Stimulated activated CD8-positive, alpha-beta memory T cell treated with anti-CD3 and anti-CD28 coated beads, Interleukin-4, amount 100 ng/mL, for 1 hour (primary cell): Measurements from ENCODE around the gene ADARB2.

Experiments used
- DNase-seq, 2 donors: peaks; one replicate each; pipeline ENCODE4 v3.0.0-alpha.2; 2020; ENCODE audit warnings: low read depth in 2 of 2, low spot score in 1 of 2

Gene ADARB2

DNA sequence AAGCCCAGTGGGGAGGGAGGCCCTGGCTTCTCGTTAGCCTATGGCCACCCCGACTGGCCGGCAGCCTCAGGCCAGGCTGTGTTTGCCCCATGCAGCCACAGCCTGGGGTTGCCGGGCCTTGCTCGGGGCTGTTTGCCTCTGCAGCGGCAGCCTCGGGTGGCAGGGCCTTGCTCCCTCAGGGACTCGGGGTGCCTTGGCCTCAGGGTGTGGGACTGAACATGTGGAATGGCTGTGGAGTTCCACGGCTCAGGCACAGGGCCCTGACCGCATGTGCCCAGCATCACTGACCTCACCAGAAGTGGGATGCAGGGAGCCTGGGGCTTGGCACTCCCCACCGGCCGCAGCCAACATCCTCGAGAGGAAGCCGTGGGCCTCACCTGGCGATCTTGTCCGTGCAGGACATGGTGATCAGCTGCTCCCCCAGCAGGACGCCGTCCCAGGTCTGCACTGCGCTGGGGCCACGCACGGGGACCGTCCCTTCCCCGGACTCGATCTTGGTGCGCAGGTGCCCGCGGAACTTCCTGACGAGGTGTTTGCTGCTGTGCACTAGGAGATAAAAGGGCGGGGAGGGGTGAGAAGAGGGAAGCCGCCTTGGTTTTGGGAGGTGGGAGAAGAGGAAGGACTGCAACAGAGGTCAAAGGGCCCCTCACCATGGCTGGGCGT is 520.6 kb downstream of the ADARB2 start:
- no peak for DNase-seq

DNA sequence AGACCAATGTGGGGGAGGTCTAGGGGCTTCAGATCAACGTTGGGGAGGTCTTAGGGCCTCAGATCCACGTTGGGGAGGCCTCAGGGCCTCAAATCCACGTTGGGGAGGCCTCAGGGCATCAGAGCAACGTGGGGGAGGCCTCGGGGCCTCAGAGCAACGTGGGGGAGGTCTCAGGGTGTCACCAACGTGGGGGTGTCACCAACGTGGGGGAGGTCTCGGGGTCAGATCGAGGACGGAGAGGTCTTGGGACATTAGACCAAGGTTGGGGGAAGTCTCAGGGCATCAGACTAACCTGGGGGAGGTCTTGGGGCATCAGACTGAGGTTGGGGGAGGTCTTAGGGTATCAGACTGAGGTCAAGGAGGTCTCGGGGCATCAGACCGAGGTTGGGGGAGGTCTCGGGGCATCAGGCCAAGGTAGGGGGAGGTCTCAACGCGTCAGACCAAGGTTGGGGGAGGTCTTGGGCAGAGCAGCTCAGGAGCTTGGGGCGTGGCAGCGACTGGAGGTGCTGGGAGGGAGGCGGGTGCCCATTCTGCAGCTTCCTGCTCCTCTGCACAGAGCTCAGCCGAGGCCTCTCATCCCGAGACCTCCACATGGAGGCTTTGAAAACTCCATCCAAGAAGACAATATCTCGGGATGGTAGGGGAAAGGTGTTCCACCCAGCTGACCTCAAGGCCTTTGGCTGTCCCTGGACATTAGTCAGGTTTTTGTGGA is 521.3 kb downstream of the ADARB2 start:
- DNase-seq: no peak

DNA sequence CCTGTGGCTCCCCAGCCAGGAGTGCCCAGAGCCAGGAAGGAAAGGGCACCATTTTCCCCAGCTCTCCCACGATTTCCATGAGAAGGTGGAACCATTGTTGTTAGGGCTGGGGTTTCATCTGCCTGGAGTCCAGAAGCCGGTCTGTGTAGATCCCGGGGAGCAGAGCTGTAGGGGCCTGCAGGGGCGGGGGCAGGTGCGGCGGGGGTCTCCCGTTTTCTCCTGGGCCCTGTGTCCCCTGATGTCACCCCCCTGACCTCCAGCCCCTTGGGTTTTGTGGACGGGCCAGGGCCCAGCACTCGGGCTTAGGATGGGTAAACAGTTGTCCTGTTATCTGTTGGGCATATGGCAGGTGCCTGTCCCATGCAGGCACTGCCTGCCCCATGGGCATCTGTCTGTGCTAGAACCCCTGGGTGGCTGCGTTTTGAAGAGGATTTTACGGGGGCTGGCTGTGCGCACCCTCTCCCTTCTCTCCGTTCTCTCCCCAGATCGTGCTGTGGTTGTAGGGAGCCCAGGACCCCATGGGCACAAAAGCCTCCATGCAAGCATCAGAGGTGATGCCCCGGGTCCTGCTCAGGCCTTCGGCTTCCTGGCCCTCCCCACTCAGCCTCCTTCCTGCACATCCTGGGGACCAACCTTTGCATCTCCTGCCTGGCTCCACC is 522.3 kb downstream of the ADARB2 start:
- no peak for DNase-seq

DNA sequence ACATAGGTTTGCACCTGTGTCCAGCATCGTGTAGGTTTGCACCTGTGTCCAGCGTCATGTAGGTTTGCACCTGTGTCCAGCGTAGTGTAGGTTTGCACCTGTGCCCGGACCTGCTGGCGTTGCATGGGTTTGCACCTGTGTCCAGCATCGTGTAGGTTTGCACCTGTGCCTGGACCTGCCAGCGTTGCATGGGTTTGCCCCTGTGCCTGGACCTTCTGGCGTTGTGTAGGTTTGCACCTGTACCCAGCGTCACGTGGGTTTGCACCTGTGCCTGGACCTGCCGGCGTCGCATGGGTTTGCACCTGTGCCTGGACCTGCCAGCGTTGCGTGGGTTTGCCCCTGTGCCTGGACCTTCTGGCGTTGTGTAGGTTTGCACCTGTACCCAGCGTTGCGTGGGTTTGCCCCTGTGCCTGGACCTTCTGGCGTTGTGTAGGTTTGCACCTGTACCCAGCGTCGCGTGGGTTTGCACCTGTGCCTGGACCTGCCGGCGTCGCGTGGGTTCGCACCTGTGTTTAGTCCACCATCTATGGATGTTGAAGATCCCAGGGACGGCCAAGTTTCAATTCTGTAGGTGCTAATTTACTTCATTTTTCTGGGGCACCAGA is 523.2 kb downstream of the ADARB2 start:
- no peak for DNase-seq

DNA sequence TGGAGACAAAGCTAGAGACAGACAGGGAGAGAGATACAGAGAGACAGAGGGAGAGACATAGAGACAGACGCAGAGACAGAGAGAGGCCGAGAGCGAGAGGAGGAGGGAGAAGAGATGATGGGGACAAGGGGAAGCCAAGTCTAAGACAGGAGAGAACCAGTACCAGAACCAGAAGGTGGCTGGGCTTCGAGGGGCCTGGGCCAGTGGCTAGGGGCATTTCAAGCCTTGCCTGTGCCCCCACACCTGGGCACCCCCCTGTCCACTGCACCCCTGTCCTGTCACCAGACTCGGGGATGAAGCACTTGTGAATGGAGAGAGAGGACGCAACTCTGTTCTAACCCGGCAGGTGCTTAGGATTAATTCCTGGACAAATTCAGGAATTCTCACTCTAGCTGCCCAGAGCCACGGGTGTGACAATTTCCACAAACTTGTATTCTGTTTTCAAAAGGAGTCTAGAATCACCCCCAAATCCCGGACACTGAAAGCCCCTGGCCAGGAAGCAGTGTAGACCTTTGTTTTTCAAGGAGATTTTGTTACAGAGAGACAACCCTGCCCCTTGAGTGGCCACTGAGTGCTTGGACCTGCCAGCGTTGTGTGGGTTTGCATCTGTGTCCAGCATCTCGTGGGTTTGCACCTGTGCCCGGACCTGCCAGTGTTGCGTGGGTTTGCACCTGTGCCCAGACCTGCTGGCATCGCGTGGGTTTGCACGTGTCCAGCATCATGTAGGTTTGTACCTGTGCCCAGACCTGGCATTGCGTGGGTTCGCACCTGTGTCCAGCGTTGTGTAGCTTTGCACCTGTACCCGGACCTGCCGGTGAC is 523.9 kb downstream of the ADARB2 start:
- no peak for DNase-seq

DNA sequence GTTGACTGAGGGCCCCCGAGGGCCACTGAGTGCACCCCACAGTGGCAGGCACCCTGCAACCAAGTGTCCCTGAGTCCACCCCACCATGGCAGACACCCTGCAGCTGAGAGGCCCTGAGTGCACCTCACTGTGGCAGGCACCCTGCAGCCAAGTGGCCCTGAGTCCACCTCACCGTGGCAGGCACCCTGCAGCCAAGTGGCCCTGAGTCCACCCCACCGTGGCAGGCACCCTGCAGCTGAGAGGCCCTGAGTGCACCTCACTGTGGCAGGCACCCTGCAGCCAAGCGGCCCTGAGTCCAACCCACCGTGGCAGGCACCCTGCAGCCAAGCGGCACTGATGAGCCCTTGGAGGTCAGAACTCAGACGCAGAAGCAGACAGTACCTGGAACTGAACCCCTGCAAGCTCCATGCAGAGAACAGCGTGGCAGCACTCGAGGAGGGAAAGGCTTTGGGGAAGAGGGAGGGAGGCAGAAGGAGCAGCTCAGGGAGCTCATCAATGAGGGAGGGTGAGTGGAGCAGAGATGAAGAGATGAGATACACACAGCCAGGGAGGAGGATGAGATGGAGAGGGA is 524.7 kb downstream of the ADARB2 start:
- no peak for DNase-seq

DNA sequence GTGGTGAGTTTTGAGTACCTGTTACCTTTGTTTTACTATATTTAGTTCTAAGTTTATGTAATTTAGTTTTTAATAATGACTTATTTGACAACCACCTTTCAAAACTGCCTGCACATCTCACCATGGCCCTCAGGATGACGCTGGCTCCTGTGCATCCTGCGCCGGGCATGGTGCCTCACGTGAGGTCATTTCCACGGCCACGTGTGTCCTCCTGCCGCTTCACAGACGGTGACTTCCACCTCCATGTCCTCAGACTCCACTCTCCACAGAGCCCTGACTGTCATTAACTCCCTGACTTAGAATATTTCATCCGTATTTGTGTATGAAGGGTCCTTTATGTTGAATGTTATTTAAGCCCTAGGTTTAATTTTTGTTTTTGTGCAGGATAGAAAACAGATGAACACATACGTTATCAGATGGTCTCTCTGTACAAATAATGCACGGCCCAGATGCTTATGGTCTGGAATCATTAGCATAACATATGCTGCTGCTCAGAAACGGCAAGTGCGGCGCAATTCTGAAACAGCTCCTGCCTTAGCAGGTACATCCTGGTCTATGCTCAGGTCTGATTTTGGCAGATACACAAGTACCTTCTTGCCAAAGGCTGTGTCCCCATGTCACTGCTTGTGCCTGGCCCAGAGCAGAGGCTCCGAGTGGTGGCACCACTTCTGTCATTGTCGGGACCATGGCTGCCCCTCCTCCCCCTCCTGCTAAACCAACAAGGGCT is 525.3 kb downstream of the ADARB2 start:
- no peak for DNase-seq

DNA sequence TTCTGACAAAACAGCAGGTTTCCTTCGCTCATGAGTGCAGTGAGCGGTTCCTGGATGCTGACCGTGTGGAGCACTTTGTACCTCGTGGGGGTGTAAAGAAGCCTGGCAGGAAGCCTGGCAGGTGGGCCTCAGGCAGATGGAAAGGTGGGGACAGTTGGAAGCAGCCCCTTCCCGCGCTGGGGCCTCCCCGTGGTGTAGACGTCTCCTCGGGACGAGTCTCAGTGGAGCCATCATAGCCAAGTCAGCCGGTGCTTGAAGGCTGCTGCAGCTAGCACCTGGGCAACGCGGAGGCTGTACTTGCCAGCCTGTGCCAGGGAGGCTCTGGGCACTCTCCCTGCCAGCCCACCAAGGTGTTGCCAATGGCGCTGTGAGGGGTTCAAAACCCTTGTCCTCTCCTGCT is 526.7 kb downstream of the ADARB2 start:
- DNase-seq: no peak

DNA sequence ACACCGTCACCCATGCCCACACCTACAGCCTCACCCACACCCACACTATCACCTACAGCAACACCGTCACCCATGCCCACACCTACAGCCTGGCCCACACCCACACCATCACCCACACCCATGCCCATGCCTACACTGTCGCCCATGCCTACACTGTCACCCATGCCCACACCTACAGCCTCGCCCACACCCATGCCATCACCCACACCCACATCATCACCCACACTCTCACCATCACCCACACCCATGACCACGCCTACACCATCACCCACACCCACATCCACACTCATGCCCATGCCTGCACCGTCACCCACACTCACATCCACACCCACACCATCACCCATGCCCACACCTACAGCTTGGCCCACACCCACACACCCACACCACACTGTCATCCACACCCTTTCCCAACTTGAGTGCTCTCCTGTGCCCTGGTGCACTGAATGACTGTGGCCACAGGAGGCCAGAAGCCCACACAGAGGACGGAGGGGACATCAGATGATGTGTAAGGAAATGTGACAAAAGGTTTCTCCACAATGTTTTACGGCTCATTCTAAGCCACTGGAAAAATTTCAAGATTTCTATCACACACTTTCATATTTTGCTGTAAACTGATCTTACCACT is 527.9 kb downstream of the ADARB2 start:
- no peak for DNase-seq

DNA sequence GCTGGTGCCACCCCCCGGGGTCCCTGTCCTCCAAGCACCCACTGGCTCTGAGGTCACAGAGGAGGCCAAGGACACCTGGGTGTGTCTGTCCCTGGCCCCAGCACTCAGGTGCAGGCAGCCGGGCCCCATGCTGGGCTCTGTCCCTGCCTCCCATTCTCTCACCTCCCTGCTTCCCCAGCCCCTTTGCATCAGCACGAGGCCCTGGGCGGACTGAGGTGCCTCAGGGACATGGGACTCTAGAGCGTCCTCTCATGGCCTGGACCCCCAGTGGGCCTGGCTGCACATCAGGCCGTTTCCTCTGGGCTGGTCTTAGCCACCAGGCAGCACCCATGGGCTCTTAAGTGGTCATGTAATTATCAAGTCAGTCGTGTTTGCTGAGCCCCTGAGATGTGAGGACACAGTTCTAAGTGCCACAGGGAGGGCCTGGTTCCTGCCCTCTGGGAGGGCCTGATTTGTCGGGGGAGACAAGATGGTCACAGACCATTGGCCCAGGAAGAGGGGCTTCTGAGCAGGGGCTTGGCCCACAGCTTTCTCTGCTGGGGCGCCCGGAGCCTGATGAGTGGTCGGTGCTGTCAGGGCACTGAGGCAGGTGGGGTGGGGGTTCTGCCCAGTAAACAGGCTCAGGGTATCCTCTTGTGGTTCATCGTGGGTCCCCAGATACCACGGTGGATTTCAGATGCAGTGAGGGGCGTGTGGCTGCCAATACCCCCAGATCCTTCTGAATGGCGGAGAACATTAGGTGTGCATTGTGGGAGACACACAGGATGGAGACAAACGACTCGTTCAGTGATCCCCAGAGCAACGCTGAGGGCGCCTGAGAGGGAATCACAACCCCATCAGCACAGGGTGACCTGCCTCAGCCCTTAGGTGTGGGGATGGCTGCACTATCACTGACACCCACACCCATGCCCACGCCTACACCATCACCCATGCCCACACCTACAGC is 528.7 kb downstream of the ADARB2 start:
- no peak for DNase-seq

DNA sequence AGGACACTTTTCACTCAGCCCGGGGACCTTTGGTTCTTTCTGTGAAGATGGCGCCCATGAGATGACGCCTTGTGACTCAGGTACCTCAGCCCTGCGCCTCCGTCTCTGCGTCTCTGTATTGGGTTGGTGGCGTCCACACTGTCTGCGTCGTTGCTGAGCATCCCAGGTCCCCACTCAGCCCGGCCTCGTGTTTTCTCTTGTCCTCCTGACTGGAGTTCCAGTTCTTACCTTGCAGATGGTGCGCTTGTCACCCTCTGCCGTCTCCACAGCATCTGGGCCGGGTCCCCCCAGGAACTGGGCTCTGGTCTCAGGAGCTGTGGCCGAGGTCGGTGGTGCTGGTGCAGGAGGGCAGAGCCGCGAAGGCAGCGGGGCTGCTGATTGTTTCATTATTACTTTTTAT is 530.7 kb downstream of the ADARB2 start:
- DNase-seq: no peak

DNA sequence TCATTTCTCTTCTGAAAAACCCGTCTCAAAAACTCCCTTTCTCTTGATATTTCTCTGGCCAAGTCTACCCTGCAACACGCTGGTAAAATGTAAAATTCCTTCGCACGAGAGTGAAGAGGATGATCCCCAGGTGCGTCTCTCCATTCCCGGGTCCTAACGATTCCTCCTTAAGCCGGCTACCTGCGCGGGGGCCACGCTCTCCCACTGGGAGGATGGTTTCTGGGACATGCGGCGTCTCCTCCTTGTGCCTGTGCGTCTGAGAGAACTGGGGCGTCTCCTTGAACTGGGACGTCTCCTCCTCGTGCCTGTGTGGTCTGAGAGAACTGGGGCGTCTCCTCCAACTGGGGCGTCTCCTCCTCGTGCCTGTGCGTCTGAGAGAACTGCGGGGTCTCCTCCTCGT is 531.2 kb downstream of the ADARB2 start:
- DNase-seq: no peak

DNA sequence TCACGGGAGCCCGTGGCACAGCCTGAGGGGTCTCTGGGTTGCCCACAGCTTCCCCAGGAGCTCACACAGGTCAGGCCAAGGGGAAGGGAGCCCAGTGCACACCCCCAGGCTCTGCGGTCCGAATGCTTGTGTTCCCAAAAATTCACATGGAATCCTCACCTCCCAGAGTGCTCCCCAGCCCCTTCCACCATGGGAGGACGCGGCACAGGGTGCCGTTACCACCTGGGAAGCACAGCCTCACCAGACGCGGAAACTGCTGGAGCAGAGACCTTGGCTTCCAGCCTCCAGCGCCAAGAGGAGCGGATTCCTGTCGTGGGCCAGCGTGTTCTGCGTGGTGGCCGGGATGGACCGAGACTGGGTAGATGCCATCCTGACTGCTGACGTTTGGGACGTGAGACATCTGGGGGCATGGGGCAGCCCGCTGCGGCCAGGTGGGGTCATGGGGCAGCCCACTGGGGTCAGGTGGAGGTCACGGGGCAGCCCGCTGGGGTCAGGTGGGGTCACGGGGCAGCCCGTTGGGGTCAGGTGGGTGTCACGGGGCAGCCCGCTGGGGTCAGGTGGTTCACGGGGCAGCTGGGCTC is 531.8 kb downstream of the ADARB2 start:
- DNase-seq: no peak

DNA sequence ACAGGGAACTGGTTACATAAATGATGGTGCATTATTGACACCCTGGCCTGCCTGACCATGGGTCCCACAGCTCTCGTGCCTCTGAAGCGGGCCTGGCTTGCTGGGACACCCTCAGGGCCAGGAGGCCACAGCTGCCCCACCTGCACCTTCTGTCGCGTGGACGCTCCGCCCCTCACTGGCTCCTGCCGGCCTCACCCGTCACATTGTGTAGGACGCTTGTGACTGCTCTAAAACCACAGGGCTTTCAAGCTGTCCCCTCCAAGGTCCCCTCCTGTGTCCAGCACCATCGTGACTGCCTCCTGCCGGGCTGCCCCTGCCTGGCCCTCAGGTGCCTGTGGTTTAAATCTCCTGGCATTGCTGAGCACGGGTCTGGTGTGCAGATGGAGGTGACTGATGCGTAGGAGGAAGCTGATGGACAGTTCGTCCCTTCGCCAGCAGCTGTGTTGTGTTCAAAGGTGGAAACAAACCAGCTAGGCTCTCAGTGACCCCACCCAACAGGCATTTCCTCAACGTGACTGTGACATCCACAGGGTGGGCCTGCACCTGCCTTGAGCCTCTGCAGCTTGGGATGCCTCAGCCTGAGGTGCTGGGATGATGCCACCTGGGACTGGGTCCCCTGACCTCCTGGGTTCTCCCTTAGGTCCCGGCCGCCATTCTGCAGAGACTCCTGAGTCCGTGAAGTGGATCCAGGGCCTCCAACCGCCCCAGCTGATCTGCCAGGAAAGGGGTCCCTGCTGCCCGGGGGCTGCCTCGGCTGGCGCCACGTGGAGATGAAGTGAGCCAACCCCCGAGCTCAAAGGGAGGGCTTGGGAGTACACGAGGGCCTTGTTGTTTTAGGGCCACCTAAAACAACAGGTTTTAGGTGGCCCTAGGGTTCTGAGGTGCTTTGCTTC is 532.6 kb downstream of the ADARB2 start:
- no peak for DNase-seq

DNA sequence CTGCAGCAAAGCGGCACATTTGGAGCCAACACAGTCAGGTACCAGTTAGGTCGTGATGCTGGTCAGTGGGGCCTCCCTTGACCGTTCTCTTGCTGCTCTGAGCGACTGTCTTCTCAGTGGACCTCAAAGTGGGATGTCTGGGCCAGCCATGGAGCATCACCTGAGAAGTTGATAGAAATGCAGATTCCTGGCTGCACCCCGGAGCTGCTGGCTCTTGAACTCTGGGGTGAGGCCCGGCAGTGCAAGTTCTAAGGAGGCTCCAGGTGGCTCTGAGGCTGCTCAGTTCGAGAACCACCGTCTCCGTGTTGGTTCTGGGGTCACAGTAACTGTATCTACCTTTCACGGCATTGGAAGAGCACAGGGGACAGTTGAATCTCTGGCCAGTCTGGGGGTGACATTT is 533.6 kb downstream of the ADARB2 start:
- no peak for DNase-seq

DNA sequence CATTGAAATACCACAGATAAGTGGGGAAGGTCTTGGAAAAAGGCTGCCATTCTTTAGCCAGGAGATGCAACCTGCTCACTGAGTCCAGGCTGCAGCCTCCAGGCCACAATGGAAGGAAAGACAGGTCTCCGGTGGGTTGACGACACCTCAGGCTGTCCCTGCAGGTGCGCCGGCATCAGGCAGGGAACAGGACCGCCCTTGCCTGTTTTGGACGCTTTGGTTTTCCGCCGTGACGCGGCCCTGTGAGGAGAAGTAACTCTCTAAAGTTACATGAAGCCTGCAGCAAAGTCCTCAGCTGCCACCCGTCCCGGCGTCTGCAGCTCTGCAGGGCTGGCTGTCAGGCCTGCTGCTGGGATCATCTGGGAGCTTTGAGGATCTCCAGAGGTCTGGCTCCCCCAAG is 534.1 kb downstream of the ADARB2 start:
- DNase-seq: no peak

DNA sequence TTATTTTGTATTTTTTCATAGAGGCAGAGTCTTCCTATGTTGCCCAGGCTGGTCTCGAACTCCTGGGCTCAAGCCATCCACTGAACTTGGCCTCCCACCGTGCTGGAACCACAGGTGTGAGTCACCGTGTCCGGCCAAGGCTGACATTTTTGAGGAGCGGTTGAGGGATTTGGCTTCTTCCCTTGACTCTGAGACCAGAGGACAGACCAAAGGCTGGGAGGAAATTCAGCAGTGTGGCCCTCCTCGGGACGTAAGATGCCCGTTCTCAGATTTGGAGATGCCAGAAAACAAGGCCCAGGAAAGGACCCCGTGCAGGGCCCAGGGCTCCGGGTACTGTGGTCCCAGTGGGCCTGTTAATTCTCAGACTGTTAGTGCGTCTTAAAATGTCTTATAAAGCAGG is 535.0 kb downstream of the ADARB2 start:
- DNase-seq: no peak
